HUDEP-2 (cell line): ENCODE measurements around the gene RELN.

Experiments
- DNase-seq, 76 experiments: peaks; one replicate each; lab custom pipeline; 2025; ENCODE audit not compliant: unreplicated experiment in 76 of 76; lab: John Stamatoyannopoulos, UW

The RELN gene

DNA sequence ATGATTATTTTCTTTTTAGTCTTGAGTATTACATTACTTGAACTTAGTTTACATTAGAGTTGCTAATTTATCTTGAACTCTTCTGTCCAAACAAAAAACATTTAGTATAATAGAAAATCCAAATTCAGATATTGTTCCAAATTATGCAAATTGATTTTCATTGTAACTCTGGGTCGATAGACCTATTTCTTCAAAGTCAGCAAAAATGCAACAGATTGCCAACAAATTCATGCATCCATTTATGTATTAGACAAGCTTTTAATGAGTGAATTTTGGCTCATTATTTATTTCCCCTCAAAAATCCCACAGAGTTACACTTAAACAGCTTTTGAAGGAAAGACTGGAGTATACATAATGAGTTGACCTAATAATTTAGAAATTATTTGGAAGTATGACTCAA lies 240.8 kb downstream of the RELN start:
- no peak for DNase-seq

DNA sequence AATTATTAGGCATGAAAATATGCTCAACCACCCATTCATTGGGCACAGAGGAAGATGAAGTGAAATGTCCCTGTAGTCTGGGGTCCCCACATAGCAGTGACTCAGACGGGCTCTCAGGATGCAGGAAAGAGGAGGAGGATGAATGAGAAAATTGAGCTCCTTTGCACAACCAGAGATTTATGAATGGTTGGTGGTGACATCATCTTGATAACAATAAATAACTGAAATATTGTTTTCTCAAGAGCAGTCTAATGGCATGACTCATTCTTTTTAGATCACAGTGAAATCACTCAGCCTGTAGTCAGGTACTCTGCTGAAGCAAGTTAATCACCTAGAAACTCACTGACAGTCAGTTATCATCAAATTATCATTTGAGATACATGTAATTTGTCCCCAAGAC lies 254.1 kb downstream of the RELN start:
- DNase-seq = no peak

DNA sequence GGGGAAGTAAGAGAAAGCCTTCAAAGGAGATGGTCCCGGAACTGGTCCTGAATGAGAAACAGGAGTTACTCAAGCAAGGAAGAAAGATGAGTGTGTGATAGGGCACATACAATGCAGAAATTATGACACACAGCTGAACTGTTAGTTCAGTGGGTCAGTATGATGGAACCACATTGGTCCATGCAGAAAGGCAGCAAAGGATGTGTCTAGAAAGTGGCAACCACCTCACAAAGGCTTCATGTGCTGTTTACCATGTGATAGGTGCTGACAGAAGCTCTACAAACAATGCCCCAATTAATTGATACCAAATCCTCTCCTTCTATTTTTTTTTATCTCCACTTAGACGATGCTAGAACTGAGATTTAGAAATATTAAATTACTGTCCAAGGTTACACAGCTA lies 258.3 kb downstream of the RELN start:
- DNase-seq = no peak

- DNase-seq = no peak
These were observed 260.4 kb downstream of the RELN start for GRCh38 chr7:103729026-103729425.

- DNase-seq = no peak
These were observed 261.4 kb downstream of the RELN start for GRCh38 chr7:103727982-103728610.

DNA sequence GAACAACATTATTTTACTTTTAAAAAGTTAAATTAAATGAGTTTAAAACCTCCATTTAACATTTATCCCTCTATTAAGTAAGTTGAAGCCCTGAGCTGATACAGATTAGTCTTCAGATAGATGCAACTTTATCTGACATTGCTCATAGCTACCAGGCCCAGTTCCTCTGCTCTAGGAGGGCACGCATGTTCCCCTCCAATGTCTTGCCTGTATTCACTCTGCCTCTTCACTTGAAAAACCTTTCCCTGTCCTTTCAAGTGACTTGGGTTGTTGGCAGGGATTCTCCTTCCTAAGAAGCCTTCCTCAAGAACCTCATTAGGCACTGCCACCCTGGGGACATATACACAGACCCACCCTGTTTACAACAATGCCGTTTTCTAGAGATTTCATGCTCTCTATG lies 270.4 kb downstream of the RELN start:
- DNase-seq = no peak

- DNase-seq = no peak
These were observed 270.9 kb downstream of the RELN start for GRCh38 chr7:103718482-103719061.

DNA sequence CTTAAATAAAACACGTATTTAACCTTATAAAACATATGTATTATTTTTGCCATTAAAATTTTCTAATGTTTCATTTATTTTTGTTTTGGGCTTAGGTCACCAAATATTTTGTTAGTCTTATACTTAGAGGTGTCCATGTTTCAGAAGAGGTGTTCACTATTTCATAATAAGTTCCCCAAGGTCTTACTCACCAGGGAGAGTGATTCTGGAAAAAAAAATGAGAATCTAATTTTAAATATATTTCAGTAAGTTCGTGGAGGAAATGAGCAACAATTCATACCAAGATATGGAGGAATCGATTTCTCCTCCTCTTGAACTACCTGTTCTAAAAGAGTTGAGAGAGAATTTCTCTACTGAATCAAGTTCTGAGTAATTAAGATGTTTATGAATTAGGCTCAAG lies 271.9 kb downstream of the RELN start:
- DNase-seq = no peak

- no peak for DNase-seq
These were observed 273.9 kb downstream of the RELN start for GRCh38 chr7:103715376-103716120.

DNA sequence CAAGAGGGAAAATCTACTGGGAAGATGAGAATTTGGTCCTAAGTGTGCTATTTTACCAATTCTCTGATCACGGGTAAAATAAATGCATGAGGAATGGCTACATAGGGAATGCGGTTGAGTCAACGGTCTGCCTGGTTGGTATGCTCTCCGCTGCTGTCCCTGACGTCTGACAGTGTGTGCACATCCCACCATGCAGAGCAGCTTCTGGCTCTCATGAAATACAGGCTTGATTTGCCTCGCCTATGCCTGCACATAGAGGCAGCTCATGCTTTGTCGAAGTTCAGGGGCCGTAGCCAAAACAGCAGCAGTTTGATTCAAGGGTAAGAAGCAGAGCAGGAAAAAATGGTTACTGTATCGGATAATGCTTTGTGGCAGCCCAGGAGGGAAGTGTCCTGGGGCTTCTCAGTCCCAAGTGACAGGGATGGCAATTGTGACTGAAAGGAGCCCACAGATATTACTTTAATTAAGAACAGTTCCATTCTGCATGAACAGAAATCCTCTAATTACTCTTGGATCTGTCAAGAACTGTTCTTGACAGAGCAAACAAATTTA lies 275.0 kb downstream of the RELN start:
- no peak for DNase-seq

GRCh38 chr7:103712991-103713778 lies 276.3 kb downstream of the RELN start:
- DNase-seq = no peak

DNA sequence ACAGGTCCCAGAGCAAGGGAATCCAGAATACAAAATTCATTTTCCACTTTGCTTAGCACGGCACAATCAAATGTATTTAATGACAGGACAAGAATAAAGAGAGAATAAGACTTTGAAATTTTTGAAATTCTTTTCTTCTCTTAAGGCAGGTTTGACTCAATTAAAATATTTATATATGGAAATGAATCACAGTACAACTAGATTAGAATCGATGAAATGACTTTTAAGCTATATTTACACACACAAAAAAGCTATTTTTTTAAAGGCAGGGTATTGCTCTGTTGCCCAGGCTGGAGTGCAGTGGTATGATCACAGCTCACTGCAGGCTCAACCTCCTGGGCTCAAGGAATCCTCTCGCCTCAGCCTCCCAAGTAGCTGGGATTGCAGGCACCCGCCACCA lies 278.0 kb downstream of the RELN start:
- no peak for DNase-seq

- DNase-seq = no peak
These were observed 279.2 kb downstream of the RELN start for GRCh38 chr7:103710247-103710646.

DNA sequence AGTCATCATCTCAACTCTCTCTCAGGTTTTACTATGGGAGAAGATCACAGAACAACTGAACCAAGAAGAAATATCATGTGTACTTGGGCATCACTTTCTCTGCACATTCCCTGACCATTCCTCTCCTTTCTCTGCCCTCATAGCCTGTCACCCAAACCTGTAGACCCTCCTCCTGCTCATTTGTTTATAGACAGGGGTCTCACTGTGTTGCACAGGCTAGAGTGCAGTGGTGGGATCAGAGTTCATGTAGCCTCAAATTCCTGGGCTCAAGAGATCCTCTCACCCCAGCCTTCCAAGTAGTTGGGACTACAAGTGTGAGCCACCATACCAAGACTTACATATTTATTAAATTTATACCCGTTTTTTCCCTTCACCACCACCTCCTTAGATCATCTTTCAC lies 282.7 kb downstream of the RELN start:
- DNase-seq = no peak

- DNase-seq = no peak
These were observed 283.9 kb downstream of the RELN start for GRCh38 chr7:103705542-103705941.

DNA sequence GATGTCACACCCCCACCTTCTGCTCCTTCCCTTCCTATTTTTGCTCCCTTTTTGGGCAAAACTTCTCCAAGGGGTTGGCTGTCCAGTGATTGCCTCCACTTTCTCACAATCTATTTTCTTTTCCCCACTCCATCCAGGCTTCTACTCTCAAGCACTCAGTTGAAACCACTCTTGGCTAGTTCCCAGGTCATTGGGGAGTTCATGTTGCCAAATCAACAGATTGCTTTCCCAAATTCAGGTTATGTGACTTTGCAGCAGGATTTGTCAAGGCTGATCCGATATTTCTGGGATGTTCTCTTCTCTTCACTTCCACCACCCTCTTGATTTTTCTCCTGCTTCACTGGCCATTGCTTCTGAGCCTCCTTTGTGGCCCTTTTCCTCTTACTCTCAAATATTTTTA lies 284.8 kb downstream of the RELN start:
- DNase-seq = no peak

DNA sequence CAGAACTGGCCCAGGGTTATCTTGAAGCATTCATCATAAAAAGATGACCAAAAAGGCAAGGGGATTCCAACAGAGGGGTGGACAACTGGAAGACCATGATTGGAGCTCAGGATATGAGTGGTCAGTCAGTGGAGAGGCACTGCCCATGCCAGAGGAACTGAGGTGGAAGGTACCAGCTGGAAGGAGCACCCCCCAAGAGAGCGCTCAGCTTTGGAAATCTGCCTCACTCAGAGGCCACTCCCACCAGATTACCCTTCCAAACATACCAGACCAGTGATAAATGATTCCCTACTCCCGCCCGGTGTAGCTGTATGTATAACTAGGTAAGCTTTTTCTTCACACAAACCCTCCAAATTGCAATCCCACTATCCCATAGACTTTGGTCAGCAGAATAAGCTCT lies 286.5 kb downstream of the RELN start:
- DNase-seq = no peak

DNA sequence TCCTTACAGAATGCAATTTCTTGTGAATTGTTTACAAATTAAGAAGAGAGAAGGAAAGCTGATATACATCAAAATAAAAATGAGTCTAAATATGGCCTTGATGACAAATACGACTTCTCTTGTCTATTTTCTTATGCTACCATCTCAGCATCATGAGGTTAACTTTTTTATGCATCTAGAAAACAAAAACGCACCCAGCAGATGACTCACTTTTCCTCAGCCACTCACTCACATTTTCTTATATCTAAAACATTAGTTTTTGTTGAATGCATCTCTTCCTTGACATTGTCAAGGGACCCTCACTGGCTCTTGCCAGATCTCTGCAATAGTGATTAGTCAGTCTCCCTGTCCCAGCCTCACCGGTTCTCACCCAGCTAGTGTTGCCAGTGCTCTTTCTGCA lies 287.0 kb downstream of the RELN start:
- DNase-seq = no peak

GRCh38 chr7:103699032-103699431 lies 290.4 kb downstream of the RELN start:
- no peak for DNase-seq

GRCh38 chr7:103698064-103698463 lies 291.4 kb downstream of the RELN start:
- no peak for DNase-seq

DNA sequence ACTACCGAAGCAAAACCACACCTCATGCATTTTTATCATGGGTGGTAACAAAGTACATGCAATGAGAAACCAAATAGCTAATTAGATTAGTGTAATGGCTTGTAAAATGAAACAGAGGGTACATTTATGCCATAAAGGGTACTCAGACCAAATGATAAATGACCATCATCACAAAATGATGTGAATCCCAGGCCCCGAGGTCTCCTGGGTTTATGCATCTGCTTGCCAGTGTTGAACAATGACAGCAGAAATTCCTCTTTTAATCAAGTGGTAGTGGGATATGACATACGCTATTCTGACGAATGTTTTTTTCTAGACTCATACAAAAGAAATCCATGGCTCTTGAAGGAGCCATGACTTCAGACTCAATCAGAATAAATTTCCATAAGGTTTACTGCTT lies 293.9 kb downstream of the RELN start:
- DNase-seq = no peak
